HG02763 (cell line): ENCODE measurements around the gene UPK3B.
"Not testable (repeated sequence)": the region's sequence is repeated elsewhere in the genome, so short reads cannot be mapped to it uniquely, and the experiment has no call there.

Experiments
- ATAC-seq: cut with Tn5 transposase; IDR thresholded peaks from one replicate; pipeline ENCODE4 v1.9.1; 2021; ENCODE audit warnings: mild to moderate bottlenecking, moderate library complexity; ENCODE audit not compliant: unreplicated experiment

UPK3B gene

DNA sequence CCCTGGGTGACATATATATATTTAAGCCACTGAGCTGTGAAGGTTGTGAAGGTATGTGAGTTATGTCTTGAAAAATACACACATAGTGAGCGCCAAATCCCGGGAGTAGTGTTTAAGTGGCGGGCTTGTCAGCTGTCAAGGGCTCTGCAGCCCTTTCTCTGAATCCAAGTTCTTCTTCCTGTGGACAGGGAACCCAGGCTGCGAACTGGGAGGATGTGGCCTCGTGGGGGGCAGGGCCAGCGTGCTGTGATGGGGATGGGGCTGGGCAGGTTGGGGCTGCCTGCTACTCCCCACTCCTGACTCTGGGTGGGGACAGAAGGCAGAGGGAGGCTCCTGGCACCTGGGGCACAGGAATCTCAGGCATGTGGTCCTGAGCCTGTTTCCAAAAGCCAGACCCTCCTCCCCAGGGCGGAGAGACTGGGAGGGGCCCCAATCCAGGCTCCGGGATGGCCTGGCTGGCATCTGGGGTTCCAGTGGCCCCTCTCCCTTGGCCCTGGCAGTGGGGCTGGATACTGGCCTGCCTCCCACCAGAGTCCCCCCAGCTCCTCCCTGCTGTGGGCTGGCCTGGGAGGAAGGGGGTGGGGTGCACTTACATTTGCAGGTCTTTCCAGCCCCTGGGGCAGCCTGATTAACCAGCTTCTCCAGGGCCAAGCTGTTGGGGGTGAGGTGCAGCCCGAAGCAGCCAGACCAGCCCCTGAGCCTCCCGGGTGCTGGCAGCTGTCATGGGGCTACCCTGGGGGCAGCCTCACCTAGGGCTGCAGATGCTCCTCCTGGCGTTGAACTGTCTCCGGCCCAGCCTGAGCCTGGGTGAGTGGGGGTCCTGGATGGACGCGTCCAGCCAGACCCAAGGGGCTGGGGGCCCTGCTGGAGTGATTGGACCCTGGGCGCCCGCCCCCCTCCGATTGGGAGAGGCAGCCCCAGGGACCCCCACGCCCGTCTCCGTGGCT is at the start of gene UPK3B:
TSS of gene UPK3B (plus strand) at position 622 of the 947 bp plus-strand sequence. CDS start at position 723, 101 bp downstream.
- no peak for ATAC-seq

GRCh38 chr7:76460767-76461166 is 49.6 kb upstream of the UPK3B start:
- not testable (repeated sequence) for ATAC-seq

DNA sequence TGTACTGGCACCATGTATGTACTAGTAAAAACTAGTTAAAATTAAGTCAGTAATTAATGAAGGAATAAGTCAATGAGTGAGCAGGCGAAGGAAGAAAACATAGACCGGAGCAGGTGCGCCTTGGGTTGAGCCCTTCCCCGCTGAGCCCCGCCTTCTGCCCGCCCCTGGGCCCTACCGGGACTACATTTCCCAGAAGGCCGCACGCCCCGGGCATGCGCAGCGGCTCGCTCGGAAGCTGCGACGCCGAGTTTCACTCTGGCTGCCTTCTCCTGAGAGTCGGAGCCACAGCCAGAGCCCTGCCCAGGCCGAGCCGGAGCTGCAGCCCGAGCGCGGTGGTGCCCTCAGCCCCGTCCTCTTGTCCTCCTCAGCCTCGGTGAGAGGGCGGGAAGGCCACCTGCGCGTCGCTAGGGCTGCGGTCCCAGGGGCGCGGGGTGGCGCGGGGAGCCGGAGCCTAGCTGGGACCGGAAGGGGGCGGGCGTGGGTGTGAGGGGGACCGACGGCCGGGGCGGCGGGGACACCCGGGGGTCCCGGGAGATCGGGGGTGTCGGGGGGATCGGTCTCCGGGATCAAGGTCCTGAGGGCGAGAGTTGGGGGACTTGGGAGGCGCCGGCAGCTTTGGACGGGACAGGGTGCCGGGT is 48.8 kb upstream of the UPK3B start, which contains the start of gene DTX2:
TSS of gene DTX2 (plus strand) at position 246 of the 638 bp plus-strand sequence. CDS start 18,801 bp downstream, outside the sequence.
- peak; percentile 97 for ATAC-seq

GRCh38 chr7:76462271-76462882 is 48.0 kb upstream of the UPK3B start:
- not testable (repeated sequence) for ATAC-seq

- ATAC-seq: not testable (repeated sequence)
These were observed 45.4 kb upstream of the UPK3B start for GRCh38 chr7:76464959-76465358.

DNA sequence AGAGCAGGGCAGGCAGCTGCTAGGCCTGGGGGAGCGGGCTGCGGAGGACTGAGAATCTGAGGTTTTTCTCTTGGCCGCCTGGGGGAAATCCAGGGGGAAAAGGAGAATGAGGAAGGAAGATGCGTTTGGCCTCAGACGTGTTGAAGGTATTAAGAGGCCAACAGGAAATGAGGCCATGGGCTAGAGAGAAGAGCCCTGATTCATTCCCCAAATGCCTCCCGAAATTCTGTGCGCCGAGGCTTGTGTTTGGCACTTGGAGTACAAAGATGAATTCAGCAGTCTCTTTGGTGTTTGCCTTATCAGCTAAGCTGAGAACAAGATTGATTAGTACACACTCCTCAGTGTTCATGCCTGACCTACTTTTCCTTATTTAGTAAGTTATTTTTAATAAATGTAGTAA is 44.4 kb upstream of the UPK3B start:
- not testable (repeated sequence) for ATAC-seq

DNA sequence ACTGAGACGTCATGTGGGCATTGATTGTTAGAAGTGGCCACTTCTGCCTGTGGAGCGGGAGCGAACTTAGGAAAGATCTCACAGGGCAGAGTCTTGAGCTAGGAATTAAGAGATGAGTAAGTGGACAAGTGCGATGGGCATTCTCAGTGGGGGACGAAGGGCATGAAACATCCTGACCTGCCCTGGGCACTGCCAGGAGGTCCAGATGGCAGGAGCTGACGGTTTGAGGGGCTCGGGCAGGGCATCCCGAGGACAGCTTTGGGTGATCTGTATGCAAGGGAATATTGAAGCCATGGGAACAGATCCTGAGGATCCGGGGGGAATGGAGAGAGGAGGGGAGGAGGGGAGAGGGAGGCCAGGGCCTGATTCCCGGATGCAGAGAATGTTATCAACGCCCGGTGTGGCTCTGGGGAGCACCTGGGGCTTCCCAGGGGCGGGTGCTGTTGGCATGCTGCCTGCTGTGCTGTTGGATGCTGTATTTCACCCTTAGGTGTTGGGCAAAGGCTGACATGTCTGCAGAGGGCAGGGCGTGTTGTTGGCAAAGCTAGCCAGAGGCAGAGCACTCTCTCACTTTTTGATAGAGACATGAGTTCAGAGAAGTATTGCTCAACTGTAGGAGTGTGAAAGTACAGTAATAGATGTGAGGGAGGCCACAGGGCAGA is 42.5 kb upstream of the UPK3B start:
- ATAC-seq: not testable (repeated sequence)

GRCh38 chr7:76471556-76472221 is 38.7 kb upstream of the UPK3B start:
- not testable (repeated sequence) for ATAC-seq

DNA sequence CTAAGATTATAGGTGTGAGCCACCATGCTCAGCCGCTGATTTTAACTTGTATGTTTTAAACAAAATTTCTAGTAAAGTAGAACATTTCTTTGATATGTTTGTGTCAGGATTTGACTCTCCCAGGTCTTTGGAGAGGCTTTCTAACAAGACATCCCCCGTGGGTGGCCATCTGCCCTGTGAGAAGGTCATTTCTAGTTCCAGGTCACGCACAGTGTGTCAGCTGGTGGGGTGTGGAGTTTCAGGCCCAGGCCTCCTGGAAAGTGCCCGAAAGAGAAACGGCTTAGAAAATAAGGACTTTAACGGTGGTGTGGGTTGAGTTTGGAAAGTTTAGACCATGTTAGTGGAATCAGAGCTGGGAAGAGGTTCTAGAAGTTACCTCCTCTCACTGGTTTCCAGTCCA is 37.3 kb upstream of the UPK3B start:
- ATAC-seq: not testable (repeated sequence)

GRCh38 chr7:76476280-76476679 is 34.1 kb upstream of the UPK3B start:
- ATAC-seq: not testable (repeated sequence)

GRCh38 chr7:76476742-76477474 is 33.4 kb upstream of the UPK3B start:
- ATAC-seq: not testable (repeated sequence)

DNA sequence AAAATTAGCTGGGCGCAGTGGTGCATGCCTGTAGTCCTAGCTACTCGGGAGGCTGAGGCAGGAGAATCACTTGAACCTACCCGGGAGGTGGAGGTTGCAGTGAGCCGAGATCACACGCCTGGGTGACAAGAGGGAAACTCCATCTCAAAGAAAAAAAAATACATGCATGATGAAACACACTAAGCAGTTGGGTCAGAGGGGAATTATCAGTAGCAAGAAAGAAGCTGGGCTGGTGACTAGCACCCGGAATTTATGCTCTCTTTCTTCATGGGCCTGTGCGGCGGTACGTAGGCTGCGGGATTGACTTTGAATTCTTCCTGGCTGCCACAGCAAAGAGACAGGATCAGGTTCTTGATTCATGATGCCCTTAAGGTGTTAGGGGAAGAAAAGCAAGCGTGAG is 30.7 kb upstream of the UPK3B start:
- not testable (repeated sequence) for ATAC-seq

GRCh38 chr7:76480403-76481253 is 29.7 kb upstream of the UPK3B start:
- ATAC-seq: not testable (repeated sequence)

- not testable (repeated sequence) for ATAC-seq
These were observed 27.7 kb upstream of the UPK3B start for GRCh38 chr7:76482660-76483059.

GRCh38 chr7:76483081-76483480 is 27.3 kb upstream of the UPK3B start:
- not testable (repeated sequence) for ATAC-seq

- ATAC-seq: not testable (repeated sequence)
These were observed 25.9 kb upstream of the UPK3B start for GRCh38 chr7:76484456-76484855.

DNA sequence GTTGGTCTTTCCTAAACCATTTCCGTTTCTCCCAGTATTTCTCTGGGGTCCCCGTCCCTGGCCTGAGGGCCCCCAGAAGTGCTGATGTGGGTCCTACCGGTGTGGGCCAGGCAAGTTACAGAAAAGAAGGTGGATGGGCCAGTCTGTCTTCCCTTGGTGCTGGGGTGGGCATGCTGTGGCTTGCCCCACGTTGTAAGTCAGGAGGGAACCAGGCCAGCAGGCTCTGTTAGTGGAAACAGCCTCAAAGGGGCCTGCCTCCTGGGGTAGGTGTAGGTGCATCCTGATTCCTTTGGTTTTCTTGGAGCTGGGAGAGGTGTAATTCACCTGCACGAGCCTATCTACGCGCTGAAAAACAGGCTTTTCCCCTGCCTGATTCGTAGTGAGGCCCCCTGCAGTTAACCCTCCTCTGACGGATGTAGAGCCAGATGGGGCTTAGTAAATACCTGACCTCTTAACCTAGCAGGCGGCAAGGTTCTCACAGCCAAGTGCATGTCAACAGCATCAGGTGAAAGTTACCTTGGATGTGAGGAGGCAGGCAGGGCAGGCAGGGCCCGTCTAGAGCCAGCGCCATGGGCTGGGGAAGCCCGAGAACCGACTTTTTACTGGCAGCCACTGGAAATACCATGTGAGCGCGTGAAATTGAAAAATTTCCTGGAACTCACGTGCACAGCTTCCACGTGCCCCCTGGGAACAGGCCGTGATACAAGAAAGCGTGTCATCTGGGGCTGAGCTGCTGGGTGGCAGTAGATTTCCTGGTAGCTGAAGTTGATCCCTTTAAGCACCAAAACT is 24.3 kb upstream of the UPK3B start:
- peak; percentile 6 for ATAC-seq

GRCh38 chr7:76486618-76487017 is 23.7 kb upstream of the UPK3B start:
- ATAC-seq: peak; percentile 99
